WTC11 (cell line): Measurements from ENCODE around the gene WDR1.

Experiments used
- CREB1 ChIP-seq: sonication (generic); formaldehyde crosslinking; IDR thresholded peaks from 2 replicates; pipeline ENCODE4 v1.8.0; 2023; ENCODE audit warnings: mild to moderate bottlenecking, missing genetic modification reagents
- JUN ChIP-seq: sonication (generic); formaldehyde crosslinking; IDR thresholded peaks from 2 replicates; pipeline ENCODE4 v1.8.0; 2023; ENCODE audit warnings: mild to moderate bottlenecking, missing genetic modification reagents
- TEAD1 ChIP-seq: sonication (generic); formaldehyde crosslinking; IDR thresholded peaks from 2 replicates; pipeline ENCODE4 v1.8.0; 2022; ENCODE audit warnings: mild to moderate bottlenecking, missing genetic modification reagents
- TP53 ChIP-seq: sonication (generic); formaldehyde crosslinking; IDR thresholded peaks from 2 replicates; pipeline ENCODE4 v1.8.1; 2023; ENCODE audit warnings: mild to moderate bottlenecking, missing genetic modification reagents
- ZBTB21 ChIP-seq: sonication (generic); formaldehyde crosslinking; IDR thresholded peaks from 2 replicates; pipeline ENCODE4 v1.8.1; 2023; ENCODE audit warnings: mild to moderate bottlenecking, missing genetic modification reagents, borderline replicate concordance
- ZNF121 ChIP-seq: sonication (generic); formaldehyde crosslinking; IDR thresholded peaks from 2 replicates; pipeline ENCODE4 v1.8.0; 2023; ENCODE audit warnings: missing genetic modification reagents
- TF ChIP-seq, protein P1 (sequence below): sonication (generic); formaldehyde crosslinking; IDR thresholded peaks from 2 replicates; pipeline ENCODE4 v1.8.1; 2023; ENCODE audit warnings: mild to moderate bottlenecking, missing genetic modification reagents
- TF ChIP-seq, protein P2 (sequence below): fragments of 200-600 bp; IDR thresholded peaks from 2 replicates; pipeline ENCODE4 v1.8.0; 2022; ENCODE audit warnings: antibody characterized with exemption
- TF ChIP-seq, protein P3 (sequence below): sonication (generic); formaldehyde crosslinking; IDR thresholded peaks from 2 replicates; pipeline ENCODE4 v1.8.1; 2022; ENCODE audit warnings: low read depth, mild to moderate bottlenecking, moderate library complexity, missing genetic modification reagents, borderline replicate concordance
- TF ChIP-seq, protein P4 (sequence below): sonication (generic); formaldehyde crosslinking; IDR thresholded peaks from 2 replicates; pipeline ENCODE4 v1.8.1; 2022; ENCODE audit warnings: missing genetic modification reagents, borderline replicate concordance
- TF ChIP-seq, protein P5 (sequence below): sonication (generic); formaldehyde crosslinking; IDR thresholded peaks from 2 replicates; pipeline ENCODE4 v1.8.0; 2022; ENCODE audit warnings: mild to moderate bottlenecking, missing genetic modification reagents

DNA sequence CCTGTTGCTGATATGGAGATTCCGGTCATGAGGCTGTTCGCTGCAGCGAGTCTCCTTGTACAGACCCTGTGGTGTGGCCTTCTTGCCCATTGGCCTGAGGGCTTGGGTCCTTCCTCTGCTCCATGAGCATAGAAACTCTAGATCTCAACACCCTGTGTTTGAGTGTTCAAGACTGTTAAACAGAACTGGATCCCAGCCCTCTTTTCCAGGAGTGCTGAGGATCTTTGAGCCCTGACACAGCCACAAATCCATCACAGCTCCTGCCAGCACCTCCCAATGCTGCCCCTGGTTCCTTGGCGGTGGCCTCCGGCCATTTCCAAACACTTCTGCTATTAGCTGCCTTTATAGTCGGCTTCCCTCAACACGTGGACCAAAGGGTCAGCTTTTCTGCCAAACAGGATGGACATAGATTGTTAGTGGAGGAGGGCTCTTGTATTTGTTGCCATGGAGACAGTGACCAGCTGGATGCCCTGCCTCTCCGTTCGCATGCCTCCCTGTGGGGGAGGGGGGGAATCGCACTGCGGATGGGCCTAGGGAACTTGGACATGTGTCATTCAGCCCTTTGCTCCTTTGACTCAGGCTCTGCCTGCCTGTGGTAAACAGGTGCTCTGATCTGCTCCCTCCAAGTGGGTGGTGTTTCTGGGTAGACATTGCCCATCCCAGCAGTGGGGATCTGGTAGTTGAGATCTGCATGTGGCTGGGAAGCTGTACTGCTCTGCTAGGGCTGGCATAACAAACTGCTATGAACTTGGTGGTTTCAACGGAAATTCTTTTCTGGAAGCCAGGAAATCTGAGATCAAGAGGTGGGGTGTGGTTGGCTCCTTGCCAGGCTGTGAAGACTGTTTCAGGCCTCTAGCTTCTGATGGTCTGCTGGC lies 6.9 kb upstream of the WDR1 start:
- TF ChIP-seq, protein P1, sequence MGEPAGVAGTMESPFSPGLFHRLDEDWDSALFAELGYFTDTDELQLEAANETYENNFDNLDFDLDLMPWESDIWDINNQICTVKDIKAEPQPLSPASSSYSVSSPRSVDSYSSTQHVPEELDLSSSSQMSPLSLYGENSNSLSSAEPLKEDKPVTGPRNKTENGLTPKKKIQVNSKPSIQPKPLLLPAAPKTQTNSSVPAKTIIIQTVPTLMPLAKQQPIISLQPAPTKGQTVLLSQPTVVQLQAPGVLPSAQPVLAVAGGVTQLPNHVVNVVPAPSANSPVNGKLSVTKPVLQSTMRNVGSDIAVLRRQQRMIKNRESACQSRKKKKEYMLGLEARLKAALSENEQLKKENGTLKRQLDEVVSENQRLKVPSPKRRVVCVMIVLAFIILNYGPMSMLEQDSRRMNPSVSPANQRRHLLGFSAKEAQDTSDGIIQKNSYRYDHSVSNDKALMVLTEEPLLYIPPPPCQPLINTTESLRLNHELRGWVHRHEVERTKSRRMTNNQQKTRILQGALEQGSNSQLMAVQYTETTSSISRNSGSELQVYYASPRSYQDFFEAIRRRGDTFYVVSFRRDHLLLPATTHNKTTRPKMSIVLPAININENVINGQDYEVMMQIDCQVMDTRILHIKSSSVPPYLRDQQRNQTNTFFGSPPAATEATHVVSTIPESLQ (CRISPR knock-in tag), result no peak
- TF ChIP-seq, protein P2, sequence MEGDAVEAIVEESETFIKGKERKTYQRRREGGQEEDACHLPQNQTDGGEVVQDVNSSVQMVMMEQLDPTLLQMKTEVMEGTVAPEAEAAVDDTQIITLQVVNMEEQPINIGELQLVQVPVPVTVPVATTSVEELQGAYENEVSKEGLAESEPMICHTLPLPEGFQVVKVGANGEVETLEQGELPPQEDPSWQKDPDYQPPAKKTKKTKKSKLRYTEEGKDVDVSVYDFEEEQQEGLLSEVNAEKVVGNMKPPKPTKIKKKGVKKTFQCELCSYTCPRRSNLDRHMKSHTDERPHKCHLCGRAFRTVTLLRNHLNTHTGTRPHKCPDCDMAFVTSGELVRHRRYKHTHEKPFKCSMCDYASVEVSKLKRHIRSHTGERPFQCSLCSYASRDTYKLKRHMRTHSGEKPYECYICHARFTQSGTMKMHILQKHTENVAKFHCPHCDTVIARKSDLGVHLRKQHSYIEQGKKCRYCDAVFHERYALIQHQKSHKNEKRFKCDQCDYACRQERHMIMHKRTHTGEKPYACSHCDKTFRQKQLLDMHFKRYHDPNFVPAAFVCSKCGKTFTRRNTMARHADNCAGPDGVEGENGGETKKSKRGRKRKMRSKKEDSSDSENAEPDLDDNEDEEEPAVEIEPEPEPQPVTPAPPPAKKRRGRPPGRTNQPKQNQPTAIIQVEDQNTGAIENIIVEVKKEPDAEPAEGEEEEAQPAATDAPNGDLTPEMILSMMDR, result no peak
- no peak for TF ChIP-seq CREB1
- no peak for TF ChIP-seq TEAD1 (CRISPR knock-in tag)
- TF ChIP-seq ZNF121 (CRISPR knock-in tag), result no peak
- TF ChIP-seq, protein P3, sequence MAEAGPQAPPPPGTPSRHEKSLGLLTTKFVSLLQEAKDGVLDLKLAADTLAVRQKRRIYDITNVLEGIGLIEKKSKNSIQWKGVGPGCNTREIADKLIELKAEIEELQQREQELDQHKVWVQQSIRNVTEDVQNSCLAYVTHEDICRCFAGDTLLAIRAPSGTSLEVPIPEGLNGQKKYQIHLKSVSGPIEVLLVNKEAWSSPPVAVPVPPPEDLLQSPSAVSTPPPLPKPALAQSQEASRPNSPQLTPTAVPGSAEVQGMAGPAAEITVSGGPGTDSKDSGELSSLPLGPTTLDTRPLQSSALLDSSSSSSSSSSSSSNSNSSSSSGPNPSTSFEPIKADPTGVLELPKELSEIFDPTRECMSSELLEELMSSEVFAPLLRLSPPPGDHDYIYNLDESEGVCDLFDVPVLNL, result no peak
- TF ChIP-seq, protein P4, sequence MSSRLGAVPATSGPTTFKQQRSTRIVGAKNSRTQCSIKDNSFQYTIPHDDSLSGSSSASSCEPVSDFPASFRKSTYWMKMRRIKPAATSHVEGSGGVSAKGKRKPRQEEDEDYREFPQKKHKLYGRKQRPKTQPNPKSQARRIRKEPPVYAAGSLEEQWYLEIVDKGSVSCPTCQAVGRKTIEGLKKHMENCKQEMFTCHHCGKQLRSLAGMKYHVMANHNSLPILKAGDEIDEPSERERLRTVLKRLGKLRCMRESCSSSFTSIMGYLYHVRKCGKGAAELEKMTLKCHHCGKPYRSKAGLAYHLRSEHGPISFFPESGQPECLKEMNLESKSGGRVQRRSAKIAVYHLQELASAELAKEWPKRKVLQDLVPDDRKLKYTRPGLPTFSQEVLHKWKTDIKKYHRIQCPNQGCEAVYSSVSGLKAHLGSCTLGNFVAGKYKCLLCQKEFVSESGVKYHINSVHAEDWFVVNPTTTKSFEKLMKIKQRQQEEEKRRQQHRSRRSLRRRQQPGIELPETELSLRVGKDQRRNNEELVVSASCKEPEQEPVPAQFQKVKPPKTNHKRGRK (CRISPR knock-in tag), result no peak
- TF ChIP-seq, protein P5, sequence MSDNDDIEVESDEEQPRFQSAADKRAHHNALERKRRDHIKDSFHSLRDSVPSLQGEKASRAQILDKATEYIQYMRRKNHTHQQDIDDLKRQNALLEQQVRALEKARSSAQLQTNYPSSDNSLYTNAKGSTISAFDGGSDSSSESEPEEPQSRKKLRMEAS (CRISPR knock-in tag), result no peak
- TF ChIP-seq ZBTB21 (CRISPR knock-in tag), result no peak
- TF ChIP-seq TP53 (CRISPR knock-in tag), result no peak
- no peak for TF ChIP-seq JUN (CRISPR knock-in tag)
